ENCODE data around the gene STRA8. TPM values are rescaled to one million over a fixed set of nuclear protein-coding genes. Genes with fewer than 3 reads are reported as not detected.

Gene STRA8, protein sequence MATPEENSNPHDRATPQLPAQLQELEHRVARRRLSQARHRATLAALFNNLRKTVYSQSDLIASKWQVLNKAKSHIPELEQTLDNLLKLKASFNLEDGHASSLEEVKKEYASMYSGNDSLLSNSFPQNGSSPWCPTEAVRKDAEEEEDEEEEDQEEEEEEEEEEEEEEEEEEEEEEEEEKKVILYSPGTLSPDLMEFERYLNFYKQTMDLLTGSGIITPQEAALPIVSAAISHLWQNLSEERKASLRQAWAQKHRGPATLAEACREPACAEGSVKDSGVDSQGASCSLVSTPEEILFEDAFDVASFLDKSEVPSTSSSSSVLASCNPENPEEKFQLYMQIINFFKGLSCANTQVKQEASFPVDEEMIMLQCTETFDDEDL
- not detected in 2 replicates for total RNA-seq

DNA sequence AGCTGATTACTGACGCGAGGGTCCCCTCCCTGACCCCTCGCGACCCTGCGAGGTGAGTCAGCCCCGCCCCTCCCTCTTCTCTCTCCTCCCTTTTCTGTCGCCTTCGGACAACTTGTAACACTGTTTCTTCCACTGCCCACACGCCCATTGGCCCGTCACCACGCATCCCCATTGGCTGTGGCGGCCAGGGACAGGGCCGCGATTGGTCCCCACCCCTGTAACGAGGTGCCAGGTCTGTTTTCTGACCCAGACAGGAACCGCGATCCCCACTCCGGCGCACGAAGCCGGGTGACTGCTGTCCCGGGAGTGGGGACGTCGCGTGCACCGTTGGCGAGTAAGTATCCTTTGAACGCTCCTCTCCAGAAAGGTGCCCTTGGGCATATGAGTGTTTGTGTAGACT lies at the start of gene STRA8:
Gene STRA8, plus strand, starts transcription at position 269 of the 400 bp plus-strand sequence. CDS start 6,687 bp downstream, outside the sequence.

DNA sequence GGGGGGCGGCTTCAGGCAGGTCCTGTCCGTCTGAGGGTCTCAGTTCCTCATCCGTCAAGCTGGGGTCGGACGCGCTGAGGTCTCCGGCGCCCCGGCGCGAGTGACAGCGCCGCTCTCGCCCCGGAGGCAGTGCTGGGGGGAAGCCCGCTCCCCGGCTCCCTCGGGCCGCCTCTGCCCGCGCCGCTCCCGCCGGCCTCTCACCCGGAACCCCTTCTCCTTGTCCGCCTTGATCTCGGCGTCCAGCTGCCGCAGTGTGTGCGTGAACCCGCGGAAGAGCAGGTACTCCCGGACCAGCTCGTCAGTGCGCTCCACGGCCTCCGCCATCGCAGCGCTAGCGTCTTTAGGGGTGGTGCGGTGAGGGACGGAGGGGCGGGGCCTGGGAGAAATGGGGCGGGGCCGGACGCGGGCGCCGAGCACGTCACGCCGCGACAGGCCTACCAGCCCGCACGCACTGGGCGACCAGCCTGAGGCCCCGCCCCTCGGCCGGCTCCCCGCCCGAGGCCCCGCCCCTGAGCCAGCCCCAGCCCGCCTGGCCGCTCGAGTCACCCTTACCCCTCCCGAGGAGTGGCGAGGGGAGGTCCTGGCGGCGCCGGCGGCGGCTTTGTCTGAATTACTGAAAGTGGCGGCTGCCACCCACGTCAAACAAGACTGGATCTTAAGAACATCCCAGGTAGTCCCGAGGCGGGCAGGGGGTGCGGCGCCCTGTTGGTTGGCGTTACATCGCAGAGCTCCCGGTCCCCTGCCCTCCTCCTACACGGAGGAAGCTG lies 22.3 kb upstream of the STRA8 start, which contains the start of gene WDR91:
Gene WDR91, minus strand, starts transcription at position 348 of the 767 bp plus-strand sequence. Its CDS starts 24 bp downstream, at position 324.

Other genes with a start within 250 kb of the STRA8 start
- 0.32 and 0.52 TPM in 2 replicates for gene AGBL3, start 247.3 kb upstream of the STRA8 start, total RNA-seq
- 12.0 and 14.7 TPM in 2 replicates for gene TMEM140, start 85.8 kb upstream of the STRA8 start, total RNA-seq
- 27.6 and 28.5 TPM in 2 replicates for gene CYREN, start 63.1 kb upstream of the STRA8 start, total RNA-seq
- 4.9 and 6.4 TPM in 2 replicates for gene WDR91, start 22.3 kb upstream of the STRA8 start, total RNA-seq